ENCODE measurements around the gene TRIM63. TPM values are rescaled to one million over a fixed set of nuclear protein-coding genes. Genes with fewer than 3 reads are reported as not detected.
A peak's percentile ranks its signal among the peaks of the same experiment; 100 is the strongest.

TRIM63 gene
- total and polyA plus RNA-seq, 2 of the 13 experiments (the other 11 are each of a cell fraction or from before 2014, with no cell fraction given) = not detected

- no peak for TF ChIP-seq SOX6 (IDR thresholded peaks at IDR 0.05)
- TF ChIP-seq SOX6 (CRISPR knock-in tag; IDR thresholded peaks at IDR 0.05) = peak; percentile 39; the same call in 1 of the 2 replicates
- no peak for TF ChIP-seq ATM (IDR thresholded peaks at IDR 0.05; ENCODE audit: borderline replicate concordance)
- no peak for TF ChIP-seq ZNF879 (CRISPR knock-in tag; IDR thresholded peaks at IDR 0.05)
- TF ChIP-seq ZNF770 (CRISPR knock-in tag; IDR thresholded peaks at IDR 0.05) = 0 out of 2 replicates have a peak, but pooled peaks have one; percentile 17
- TF ChIP-seq NCOA1 (CRISPR knock-in tag; IDR thresholded peaks at IDR 0.05) = peak; percentile 60; the same call in 1 of the 2 replicates
- 0 out of 2 replicates have a peak, but pooled peaks have one; percentile 58 for TF ChIP-seq CEBPG (CRISPR knock-in tag; IDR thresholded peaks at IDR 0.05)
- 0 out of 2 replicates have a peak, but pooled peaks have one; percentile 46 for TF ChIP-seq ZNF292 (CRISPR knock-in tag; IDR thresholded peaks at IDR 0.05; ENCODE audit: borderline replicate concordance, low read depth)
- TF ChIP-seq IKZF5 (CRISPR knock-in tag; IDR thresholded peaks at IDR 0.05) = no peak
- 0 out of 2 replicates have a peak, but pooled peaks have one; percentile 20 for TF ChIP-seq TBX2 (CRISPR knock-in tag; IDR thresholded peaks at IDR 0.05; ENCODE audit: borderline replicate concordance)
- 0 out of 2 replicates have a peak, but pooled peaks have one; percentile 48 for TF ChIP-seq JUND (CRISPR knock-in tag; IDR thresholded peaks at IDR 0.05)
- TF ChIP-seq DRAP1 (CRISPR knock-in tag; IDR thresholded peaks at IDR 0.05) = 0 out of 2 replicates have a peak, but pooled peaks have one; percentile 23
- no peak for TF ChIP-seq ZNF550 (CRISPR knock-in tag; IDR thresholded peaks at IDR 0.05; ENCODE audit: borderline replicate concordance)
- TF ChIP-seq HINFP (CRISPR knock-in tag; IDR thresholded peaks at IDR 0.05; ENCODE audit: low read depth) = no peak
- TF ChIP-seq KDM5B (CRISPR knock-in tag; IDR thresholded peaks at IDR 0.05; ENCODE audit: borderline replicate concordance) = peak; percentile 39; the same call in 1 of the 2 replicates
- peak; percentile 81; the same call in 1 of the 2 replicates for TF ChIP-seq ESRRA (CRISPR knock-in tag; IDR thresholded peaks at IDR 0.05; ENCODE audit: low read depth)
- peak; percentile 98 for TF ChIP-seq ZNF652 (CRISPR knock-in tag; IDR thresholded peaks at IDR 0.05; ENCODE audit: borderline replicate concordance, low read depth)
- TF ChIP-seq KDM2A (CRISPR knock-in tag; IDR thresholded peaks at IDR 0.05; ENCODE audit: borderline replicate concordance, low read depth) = peak; percentile 32; the same call in 1 of the 2 replicates
- TF ChIP-seq SAP130 (CRISPR knock-in tag; IDR thresholded peaks at IDR 0.05; ENCODE audit: low read depth) = 0 out of 2 replicates have a peak, but pooled peaks have one; percentile 3
- no peak for TF ChIP-seq LCORL (IDR thresholded peaks at IDR 0.05)
- TF ChIP-seq LCORL (CRISPR knock-in tag; IDR thresholded peaks at IDR 0.05) = peak; percentile 21; the same call in 1 of the 2 replicates
- no peak for TF ChIP-seq ZNF772 (CRISPR knock-in tag; IDR thresholded peaks at IDR 0.05)
- TF ChIP-seq DNMT3B (CRISPR knock-in tag; conservative IDR thresholded peaks at IDR 0.05) = no peak
Measured at GRCh38 chr1:26021647-26022403, 45.6 kb downstream of the TRIM63 start, which contains the start of gene EXTL1 (continued).
